Heart right ventricle (tissue), 16 donors: ENCODE data around the gene USPL1. TPM values are rescaled to one million over a fixed set of nuclear protein-coding genes. Genes with fewer than 3 reads are reported as not detected.

Experiments used
- ATAC-seq, 8 donors: fragments of 200-7000 bp; cut with Tn5 transposase; one replicate each; pipeline ENCODE4 v1.9.1; 2020; ENCODE audit warnings: mild to moderate bottlenecking in 8 of 8, moderate library complexity in 8 of 8, moderate number of reproducible peaks in 1 of 8
- DNase-seq, 2 donors: peaks; one replicate each; pipeline ENCODE4 v3.0.0-alpha.2; 2020
- H3K27ac ChIP-seq, 10 donors: fragments of 200-600 bp; sonication (generic) in 2 of 10; one replicate each; pipeline versions ENCODE4 v1.5.0 to v1.8.0; 2020 to 2022; ENCODE audit warnings: mild to moderate bottlenecking in 3 of 10
- H3K27me3 ChIP-seq, 7 donors: fragments of 200-600 bp; one replicate each; pipeline ENCODE4 v1.8.0; 2021 to 2022; ENCODE audit warnings: mild to moderate bottlenecking in 2 of 7
- H3K36me3 ChIP-seq, 9 donors: fragments of 200-600 bp; sonication (generic) in 1 of 9; one replicate each; pipeline versions ENCODE4 v1.5.0 to v1.8.0; 2020 to 2022; ENCODE audit warnings: mild to moderate bottlenecking in 2 of 9
- H3K4me1 ChIP-seq, 9 donors: fragments of 200-600 bp; sonication (generic) in 1 of 9; one replicate each; pipeline versions ENCODE4 v1.5.0 to v1.8.0; 2020 to 2022; ENCODE audit warnings: mild to moderate bottlenecking in 4 of 9
- H3K4me3 ChIP-seq, 10 donors: fragments of 200-600 bp; sonication (generic) in 2 of 10; one replicate each; pipeline versions ENCODE4 v1.5.0 to v1.8.0; 2020 to 2022; ENCODE audit warnings: mild to moderate bottlenecking in 7 of 10, moderate library complexity in 2 of 10
- H3K9me3 ChIP-seq, 11 donors: fragments of 200-600 bp in 10 of 11; sonication (generic) in 2 of 11; one replicate each; pipeline versions ENCODE4 v1.5.0 to v1.8.0; 2013 to 2022; ENCODE audit warnings: mild to moderate bottlenecking in 2 of 11, control low read depth in 1 of 11, moderate library complexity in 1 of 11
- WGBS, 2 donors: extraction: QIAGEN DNeasy Blood & Tissue Kit; methylation state at CpG; one replicate each; pipeline ENCODE4 v1.1.7; 2013; ENCODE audit warnings: inconsistent platforms in 1 of 2; 5-methylcytosine and 5-hydroxymethylcytosine counted together
- intact Hi-C, 10 donors: fragments of 100-400 bp; cut with DNase I; formaldehyde crosslinking; loops; one replicate each; pipeline versions ENCODE4 v1.11.1 to v1.14.2; 2022
- polyA plus RNA-seq, 2 donors: library from polyadenylated mRNA; stranded (reverse); fragments of 200-250 nt; gene quantifications; one replicate each; pipeline ENCODE4 v1.2.3, GENCODE V29; 2013
- total RNA-seq, 10 donors: library from RNA; stranded (reverse); fragmentation: NEBNext Ultra II Directional in 3 of 10; extraction: Animal tissue kit (Norgen Biotek cat#: 25700) in 3 of 10; gene quantifications; one replicate each; pipeline versions ENCODE4 v1.2.1 to v1.2.4, GENCODE V29; 2021 to 2023
- TF ChIP-seq, protein P1 (sequence below), 9 donors: fragments of 200-600 bp; sonication (generic) in 2 of 9; IDR thresholded peaks; one replicate each; pipeline versions ENCODE4 v1.5.0 to v1.8.0; 2021 to 2022; ENCODE audit warnings: antibody characterized with exemption in 9 of 9, mild to moderate bottlenecking in 5 of 9, moderate library complexity in 1 of 9
- donor health status: Arrhythmogenic right ventricular cardiomyopathy.
- donor health status: ischemic (EF 13 %, LVEDD 7.1; RV severe dilation, severe dysfunction).
- donor health status: healthy with polysubstance abuse.
- donor health status: DM: no; HTN: yes; CAD: no.
- donor health status: DM: no; HTN: no; CAD: no.
- donor health status: ischemic (EF 25% LVEDD 6.9; RV normal size, moderate dysfunction).
- donor health status: ischemic (EF 25% LVEDD 5.7; RV mildly dilated, moderate dysfunction).
- donor health status: healthy.
- donor health status: DM: yes; HTN: yes; CAD: no.
- donor health status: Ischemic cardiomyopathy.
- donor health status: ischemic (EF 35%, LVEDD 5.7; RV mildly dilated, moderate dysfunction).
- donor health status: nonischemic (EF 11% LVEDD 7.7; RV severe dilation, severe dysfunction).
- donor health status: DM: yes; HTN: yes; CAD: no.
- donor health status: PGD.
- donor health status: ischemic (EF 29% LVEDD 5.4; RV normal size, mild dysfunction).
- donor health status: nonischemic (EF 23%, LVEDD 6.1; RV moderate dilation, normal function).

Gene USPL1
- total and polyA plus RNA-seq, 12 donors: 4.9 to 10.6 (median 9.7) TPM

DNA sequence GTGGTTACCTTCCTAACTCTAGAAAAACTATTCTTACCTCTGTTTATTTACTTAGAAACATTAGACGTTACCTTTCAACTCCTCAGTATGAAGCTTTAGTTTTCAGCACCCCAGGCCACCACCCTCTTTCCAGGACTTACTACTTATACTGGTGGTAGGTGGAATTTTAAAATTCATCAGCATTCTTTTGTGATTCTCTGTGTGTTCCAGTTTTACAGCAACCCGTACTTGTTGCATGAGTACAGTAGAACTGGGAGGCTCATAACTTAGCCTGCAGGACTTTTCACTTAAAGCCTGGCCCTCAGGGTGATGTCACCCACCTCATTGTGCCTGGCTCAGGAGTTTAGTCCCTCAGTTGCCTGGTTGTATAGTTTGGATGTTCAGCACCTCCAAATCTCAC is 68.3 kb downstream of the USPL1 start:
- DNase-seq (no peak), ATAC-seq (no peak)
- TF ChIP-seq, protein P1, sequence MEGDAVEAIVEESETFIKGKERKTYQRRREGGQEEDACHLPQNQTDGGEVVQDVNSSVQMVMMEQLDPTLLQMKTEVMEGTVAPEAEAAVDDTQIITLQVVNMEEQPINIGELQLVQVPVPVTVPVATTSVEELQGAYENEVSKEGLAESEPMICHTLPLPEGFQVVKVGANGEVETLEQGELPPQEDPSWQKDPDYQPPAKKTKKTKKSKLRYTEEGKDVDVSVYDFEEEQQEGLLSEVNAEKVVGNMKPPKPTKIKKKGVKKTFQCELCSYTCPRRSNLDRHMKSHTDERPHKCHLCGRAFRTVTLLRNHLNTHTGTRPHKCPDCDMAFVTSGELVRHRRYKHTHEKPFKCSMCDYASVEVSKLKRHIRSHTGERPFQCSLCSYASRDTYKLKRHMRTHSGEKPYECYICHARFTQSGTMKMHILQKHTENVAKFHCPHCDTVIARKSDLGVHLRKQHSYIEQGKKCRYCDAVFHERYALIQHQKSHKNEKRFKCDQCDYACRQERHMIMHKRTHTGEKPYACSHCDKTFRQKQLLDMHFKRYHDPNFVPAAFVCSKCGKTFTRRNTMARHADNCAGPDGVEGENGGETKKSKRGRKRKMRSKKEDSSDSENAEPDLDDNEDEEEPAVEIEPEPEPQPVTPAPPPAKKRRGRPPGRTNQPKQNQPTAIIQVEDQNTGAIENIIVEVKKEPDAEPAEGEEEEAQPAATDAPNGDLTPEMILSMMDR (IDR thresholded peaks at IDR 0.05): no peak
- Histone ChIP-seq H3K36me3 (no peaks in the 10 kb centered on the region), H3K27ac (no peak overlapping the region), H3K4me1 (peaks cover 0 to 26% (median 3%) of the 10 kb centered on the region in 9 donors), H3K27me3 (no peaks in the 10 kb centered on the region), H3K4me3 (no peak overlapping the region), H3K9me3 (peaks cover 0 to 11% (median 0%) of the 10 kb centered on the region in 11 donors)
- intact Hi-C loops: loop anchor here in 1 of 10 donors (5.0 kb wide), 1 partner anchor 116 kb away; no protein-coding TSS in a partner anchor
- 91 to 92% methylated on average over 2 of the region's 2 CpGs for WGBS, 2 donors

DNA sequence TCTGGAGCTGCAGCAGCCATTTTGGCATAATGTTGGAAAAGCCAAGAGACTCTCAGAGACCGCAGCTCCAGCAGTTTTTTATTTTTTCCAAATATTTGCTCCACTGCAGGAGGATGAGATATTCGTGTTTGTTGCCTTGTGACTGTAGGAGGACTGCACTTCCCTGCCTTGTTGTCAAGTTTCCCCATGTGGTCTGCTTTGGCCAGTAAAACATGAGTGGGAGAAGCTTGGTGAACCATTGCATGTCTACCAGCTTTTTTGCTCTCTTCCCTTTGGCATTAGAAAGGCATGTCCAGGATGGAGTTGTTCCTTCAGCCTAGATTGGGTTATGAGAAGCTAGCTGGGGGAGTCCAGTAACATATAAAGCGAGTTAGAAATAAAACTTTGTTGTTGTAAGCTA is 69.9 kb downstream of the USPL1 start:
- Histone ChIP-seq H3K9me3 (peaks cover 0 to 11% (median 0%) of the 10 kb centered on the region in 11 donors), H3K27me3 (no peaks in the 10 kb centered on the region), H3K4me1 (peaks cover 0 to 21% (median 4%) of the 10 kb centered on the region in 9 donors), H3K4me3 (no peak overlapping the region), H3K27ac (no peak overlapping the region), H3K36me3 (no peaks in the 10 kb centered on the region)
- 83 to 89% methylated on average over 3 of the region's 3 CpGs for WGBS, 2 donors
- intact Hi-C loops: loop anchor here in 1 of 10 donors (5.0 kb wide), 1 partner anchor 115 kb away; no protein-coding TSS in a partner anchor
- ATAC-seq (no peak), DNase-seq (no peak)
- TF ChIP-seq, protein P1 (IDR thresholded peaks at IDR 0.05): no peak

- ATAC-seq (peak in 2 of 8 donors; percentile 27 to 31), DNase-seq (no peak)
- intact Hi-C loops: loop anchor here in 1 of 10 donors (5.0 kb wide), 1 partner anchor 113 kb away; no protein-coding TSS in a partner anchor
- Histone ChIP-seq H3K4me3 (peak overlapping the region in 5 of 10 donors; percentile 21 to 55 (median 46)), H3K9me3 (peaks cover 0 to 11% (median 0%) of the 10 kb centered on the region in 11 donors), H3K4me1 (peaks cover 0 to 20% (median 4%) of the 10 kb centered on the region in 9 donors), H3K27me3 (no peaks in the 10 kb centered on the region), H3K27ac (peak overlapping the region in 9 of 10 donors; percentile 38 to 84 (median 59)), H3K36me3 (no peaks in the 10 kb centered on the region)
- 92 to 94% methylated on average over 14 of the region's 14 CpGs for WGBS, 2 donors
- TF ChIP-seq, protein P1 (IDR thresholded peaks at IDR 0.05): no peak
These were observed 72.0 kb downstream of the USPL1 start for GRCh38 chr13:30689752-30690151.

- Histone ChIP-seq H3K4me1 (peaks cover 0 to 24% (median 4%) of the 10 kb centered on the region in 9 donors), H3K9me3 (peaks cover 0 to 11% (median 0%) of the 10 kb centered on the region in 11 donors), H3K36me3 (no peaks in the 10 kb centered on the region), H3K27me3 (no peaks in the 10 kb centered on the region), H3K4me3 (peak overlapping the region in 9 of 10 donors; percentile 15 to 55 (median 45)), H3K27ac (peak overlapping the region; percentile 38 to 84 (median 58))
- TF ChIP-seq, protein P1 (IDR thresholded peaks at IDR 0.05): no peak
- peak; percentile 42 to 59 for DNase-seq
- 43 to 47% methylated on average over 21 of the region's 21 CpGs for WGBS, 2 donors
- peak; percentile 82 to 95 (median 88) for ATAC-seq
- intact Hi-C loops: no loop called here
These were observed 72.8 kb downstream of the USPL1 start for GRCh38 chr13:30690282-30691188.
